Upper lobe of right lung (tissue), 1 donor: ENCODE results near the gene TFB1M. TPM values are rescaled to one million over a fixed set of nuclear protein-coding genes. Genes with fewer than 3 reads are reported as not detected.
"Not testable (repeated sequence)": the region's sequence is repeated elsewhere in the genome, so short reads cannot be mapped to it uniquely, and the experiment has no call there.

ENCODE experiments used
- ATAC-seq: fragments of 200-7000 bp; cut with Tn5 transposase; one replicate; pipeline ENCODE4 v1.9.1; 2020; ENCODE audit warnings: mild to moderate bottlenecking, moderate library complexity
- DNase-seq: peaks from one replicate; pipeline ENCODE4 v3.0.0-alpha.2; 2020
- H3K27ac ChIP-seq: fragments of 200-600 bp; one replicate; pipeline ENCODE4 v1.8.0; 2022
- H3K27me3 ChIP-seq: fragments of 200-600 bp; one replicate; pipeline ENCODE4 v1.8.0; 2022; ENCODE audit warnings: mild to moderate bottlenecking
- H3K36me3 ChIP-seq: fragments of 200-600 bp; one replicate; pipeline ENCODE4 v1.8.0; 2022
- H3K4me1 ChIP-seq: fragments of 200-600 bp; one replicate; pipeline ENCODE4 v1.8.0; 2022
- H3K4me3 ChIP-seq: fragments of 200-600 bp; one replicate; pipeline ENCODE4 v1.8.0; 2022; ENCODE audit warnings: mild to moderate bottlenecking
- H3K9me3 ChIP-seq: fragments of 200-600 bp; one replicate; pipeline ENCODE4 v1.8.0; 2022
- CTCF ChIP-seq: fragments of 200-600 bp; IDR thresholded peaks from one replicate; pipeline ENCODE4 v1.8.0; 2022; ENCODE audit warnings: antibody characterized with exemption
- intact Hi-C: fragments of 100-400 bp; cut with DNase I; formaldehyde crosslinking; loops from one replicate; pipeline ENCODE4 v1.11.0; 2022
- total RNA-seq: library from RNA; stranded (reverse); fragmentation: NEBNext Ultra II Directional; extraction: Animal tissue kit (Norgen Biotek cat#: 25700); gene quantifications from one replicate; pipeline ENCODE4 v1.2.1, GENCODE V29; 2021
- donor health status: DM: no; HTN: yes; CAD: no; lungs with severe emphysema.

The TFB1M gene
- total RNA-seq, 1 donor from 2014 or later, result 18.6 TPM

- Histone ChIP-seq H3K27ac (no peak overlapping the region), H3K9me3 (no peaks in the 10 kb centered on the region), H3K4me1 (no peaks in the 10 kb centered on the region), H3K4me3 (no peak overlapping the region), H3K27me3 (no peaks in the 10 kb centered on the region), H3K36me3 (no peaks in the 10 kb centered on the region)
- intact Hi-C loops, result no loop called here
- TF ChIP-seq CTCF, result no peak
- ATAC-seq (no peak), DNase-seq (no peak)
These were observed 76.7 kb downstream of the TFB1M start for GRCh38 chr6:155237613-155238012.

GRCh38 chr6:155235087-155235486 lies 79.2 kb downstream of the TFB1M start:
- DNase-seq (no peak), ATAC-seq (no peak)
- Histone ChIP-seq H3K4me3 (no peak overlapping the region), H3K27me3 (no peaks in the 10 kb centered on the region), H3K9me3 (no peaks in the 10 kb centered on the region), H3K36me3 (no peaks in the 10 kb centered on the region), H3K4me1 (no peaks in the 10 kb centered on the region), H3K27ac (no peak overlapping the region)
- TF ChIP-seq CTCF, result no peak
- intact Hi-C loops, result no loop called here

GRCh38 chr6:155234687-155235086 lies 79.6 kb downstream of the TFB1M start:
- intact Hi-C loops, result no loop called here
- H3K27me3 ChIP-seq, result no peaks in the 10 kb centered on the region
- H3K27ac ChIP-seq, result no peak overlapping the region
- H3K4me3 ChIP-seq, result no peak overlapping the region
- H3K9me3 ChIP-seq, result no peaks in the 10 kb centered on the region
- ATAC-seq (no peak), DNase-seq (no peak)
- H3K4me1 ChIP-seq, result no peaks in the 10 kb centered on the region
- no peaks in the 10 kb centered on the region for H3K36me3 ChIP-seq
- TF ChIP-seq CTCF, result no peak

- Histone ChIP-seq H3K4me3 (no peak overlapping the region), H3K27me3 (no peaks in the 10 kb centered on the region), H3K27ac (no peak overlapping the region), H3K36me3 (no peaks in the 10 kb centered on the region), H3K4me1 (no peaks in the 10 kb centered on the region), H3K9me3 (no peaks in the 10 kb centered on the region)
- ATAC-seq (no peak), DNase-seq (no peak)
- intact Hi-C loops, result no loop called here
- no peak for TF ChIP-seq CTCF
These were observed 80.1 kb downstream of the TFB1M start for GRCh38 chr6:155234167-155234566.

- no peak for TF ChIP-seq CTCF
- H3K27ac ChIP-seq, result no peak overlapping the region
- no peaks in the 10 kb centered on the region for H3K9me3 ChIP-seq
- DNase-seq (no peak), ATAC-seq (no peak)
- H3K4me3 ChIP-seq, result no peak overlapping the region
- no peaks in the 10 kb centered on the region for H3K36me3 ChIP-seq
- no peaks in the 10 kb centered on the region for H3K4me1 ChIP-seq
- H3K27me3 ChIP-seq, result no peaks in the 10 kb centered on the region
- intact Hi-C loops, result no loop called here
These were observed 81.4 kb downstream of the TFB1M start for GRCh38 chr6:155232848-155233247.

- H3K27ac ChIP-seq, H3K4me1 ChIP-seq, ATAC-seq, H3K36me3 ChIP-seq, H3K27me3 ChIP-seq, H3K9me3 ChIP-seq, H3K4me3 ChIP-seq, intact Hi-C loops, DNase-seq: not testable (repeated sequence)
These were observed 83.3 kb downstream of the TFB1M start for GRCh38 chr6:155230975-155231374.
